Esophagus muscularis mucosa (tissue), 3 donors: Measurements from ENCODE around the gene OSBPL2.

ENCODE experiments used
- POLR2A ChIP-seq: fragments of 450-650 bp; IDR thresholded peaks from one replicate; pipeline ENCODE4 v1.6.1; 2017; ENCODE audit warnings: antibody characterized with exemption, moderate library complexity, mild to moderate bottlenecking, low read depth
- TF ChIP-seq, protein P1 (sequence below), 3 experiments: fragments of 200-600 bp in 2 of 3; fragments of 450-650 bp in 1 of 3; sonication (generic) in 2 of 3; IDR thresholded peaks; one replicate each; pipeline ENCODE4 v1.5.1; 2017 to 2019; ENCODE audit warnings: antibody characterized with exemption in 3 of 3, mild to moderate bottlenecking in 2 of 3, moderate library complexity in 1 of 3

DNA sequence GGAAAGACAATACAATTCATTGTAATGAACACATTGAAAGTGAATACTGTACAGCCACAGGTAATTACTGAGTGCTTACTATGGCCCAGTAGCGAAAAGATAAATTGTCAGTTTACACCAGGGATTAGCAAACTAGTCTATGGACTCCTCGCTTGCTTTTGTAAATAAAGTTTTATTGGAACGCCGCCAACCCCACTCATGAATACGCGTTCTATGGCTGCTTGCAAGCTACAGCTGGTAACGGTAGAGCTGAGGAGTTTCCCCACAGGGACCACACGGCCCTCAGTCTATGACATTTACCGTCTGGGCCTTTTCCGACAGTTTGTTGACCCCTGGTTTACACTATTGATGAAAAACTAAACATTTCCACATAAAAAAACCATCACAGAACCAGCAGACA is 104.6 kb downstream of the OSBPL2 start:
- TF ChIP-seq, protein P1, sequence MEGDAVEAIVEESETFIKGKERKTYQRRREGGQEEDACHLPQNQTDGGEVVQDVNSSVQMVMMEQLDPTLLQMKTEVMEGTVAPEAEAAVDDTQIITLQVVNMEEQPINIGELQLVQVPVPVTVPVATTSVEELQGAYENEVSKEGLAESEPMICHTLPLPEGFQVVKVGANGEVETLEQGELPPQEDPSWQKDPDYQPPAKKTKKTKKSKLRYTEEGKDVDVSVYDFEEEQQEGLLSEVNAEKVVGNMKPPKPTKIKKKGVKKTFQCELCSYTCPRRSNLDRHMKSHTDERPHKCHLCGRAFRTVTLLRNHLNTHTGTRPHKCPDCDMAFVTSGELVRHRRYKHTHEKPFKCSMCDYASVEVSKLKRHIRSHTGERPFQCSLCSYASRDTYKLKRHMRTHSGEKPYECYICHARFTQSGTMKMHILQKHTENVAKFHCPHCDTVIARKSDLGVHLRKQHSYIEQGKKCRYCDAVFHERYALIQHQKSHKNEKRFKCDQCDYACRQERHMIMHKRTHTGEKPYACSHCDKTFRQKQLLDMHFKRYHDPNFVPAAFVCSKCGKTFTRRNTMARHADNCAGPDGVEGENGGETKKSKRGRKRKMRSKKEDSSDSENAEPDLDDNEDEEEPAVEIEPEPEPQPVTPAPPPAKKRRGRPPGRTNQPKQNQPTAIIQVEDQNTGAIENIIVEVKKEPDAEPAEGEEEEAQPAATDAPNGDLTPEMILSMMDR (IDR thresholded peaks at IDR 0.05), result no peak
- no peak for TF ChIP-seq POLR2A
